ENCODE results near the gene SACM1L.
"Not testable (repeated sequence)": the region's sequence is repeated elsewhere in the genome, so short reads cannot be mapped to it uniquely, and the experiment has no call there.

SACM1L gene

GRCh38 chr3:45746777-45747622, 57.8 kb downstream of the SACM1L start:
- DNase-seq: no peak

DNA sequence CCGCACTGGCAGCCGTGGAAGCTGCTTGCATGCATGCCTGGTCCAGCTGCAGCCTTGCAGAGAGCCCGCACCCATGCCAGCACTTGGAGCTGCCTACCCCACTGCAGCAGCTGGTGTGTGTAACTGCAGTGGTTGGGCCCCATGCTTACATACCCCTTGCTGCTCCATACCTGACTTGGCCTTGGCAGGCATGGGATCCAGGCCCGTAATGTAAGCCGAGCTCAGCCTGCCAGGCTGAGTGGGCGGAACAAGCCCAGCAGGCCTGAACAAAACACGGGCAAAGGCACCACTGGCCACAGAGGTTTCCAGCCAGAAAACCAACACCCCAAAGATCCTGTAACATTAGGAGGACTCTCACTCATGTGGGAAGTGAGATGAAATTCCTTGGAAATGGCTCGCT, 58.9 kb downstream of the SACM1L start:
- no peak for DNase-seq

DNA sequence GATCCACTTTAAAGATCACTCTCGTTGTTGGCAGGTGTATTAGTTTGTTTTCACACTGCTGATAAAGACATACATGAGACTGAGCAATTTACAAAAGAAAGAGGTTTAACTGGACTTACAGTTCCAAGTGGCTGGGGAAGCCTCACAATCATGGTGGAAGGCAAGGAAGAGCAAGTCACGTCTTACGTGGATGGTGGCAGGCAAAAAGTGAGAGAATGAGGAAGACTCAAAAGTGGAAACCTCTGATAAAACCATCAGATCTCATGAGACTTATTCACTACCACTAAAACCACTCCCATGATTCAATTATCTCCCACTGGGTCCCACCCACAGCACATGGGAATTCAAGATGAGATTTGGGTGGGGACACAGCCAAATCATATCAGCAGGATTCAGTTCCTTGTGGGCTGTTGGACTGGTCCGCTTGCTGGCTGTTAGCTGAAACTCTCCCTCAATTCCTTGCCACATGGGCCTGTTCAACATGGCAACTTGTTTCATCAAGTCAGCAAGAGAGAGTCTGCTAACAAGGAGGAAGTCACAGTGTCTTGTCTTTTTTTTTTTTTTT, 59.9 kb downstream of the SACM1L start:
- not testable (repeated sequence) for DNase-seq

GRCh38 chr3:45749880-45750279, 60.7 kb downstream of the SACM1L start:
- no peak for DNase-seq

- DNase-seq: no peak
Observed at GRCh38 chr3:45751537-45752242, 62.5 kb downstream of the SACM1L start.

GRCh38 chr3:45753095-45753494, 63.9 kb downstream of the SACM1L start:
- DNase-seq: no peak

GRCh38 chr3:45754461-45754860, 65.3 kb downstream of the SACM1L start:
- no peak for DNase-seq

- DNase-seq: no peak
Observed at GRCh38 chr3:45756055-45756454, 66.9 kb downstream of the SACM1L start.

GRCh38 chr3:45757141-45757540, 67.9 kb downstream of the SACM1L start:
- DNase-seq: not testable (repeated sequence)

DNA sequence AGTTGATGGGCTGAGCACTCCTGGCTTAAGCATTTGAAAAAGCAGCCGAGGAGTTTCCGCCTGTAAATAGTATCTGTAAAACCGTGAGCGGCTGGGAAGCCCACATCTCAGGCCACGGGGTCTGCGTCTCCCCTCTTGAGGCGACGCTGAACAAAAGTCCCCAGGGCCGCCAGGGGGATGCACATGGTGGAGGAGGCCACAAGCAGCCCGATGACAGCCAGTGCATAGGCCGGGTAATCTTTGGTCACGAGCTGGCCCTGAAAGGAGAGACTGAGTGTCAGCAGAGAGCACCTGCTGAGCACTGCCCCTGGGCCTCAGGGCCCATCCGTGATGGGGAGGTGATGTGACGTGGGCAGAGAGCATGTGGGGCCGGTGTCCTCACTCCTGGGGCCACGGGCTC, 69.7 kb downstream of the SACM1L start:
- no peak for DNase-seq

DNA sequence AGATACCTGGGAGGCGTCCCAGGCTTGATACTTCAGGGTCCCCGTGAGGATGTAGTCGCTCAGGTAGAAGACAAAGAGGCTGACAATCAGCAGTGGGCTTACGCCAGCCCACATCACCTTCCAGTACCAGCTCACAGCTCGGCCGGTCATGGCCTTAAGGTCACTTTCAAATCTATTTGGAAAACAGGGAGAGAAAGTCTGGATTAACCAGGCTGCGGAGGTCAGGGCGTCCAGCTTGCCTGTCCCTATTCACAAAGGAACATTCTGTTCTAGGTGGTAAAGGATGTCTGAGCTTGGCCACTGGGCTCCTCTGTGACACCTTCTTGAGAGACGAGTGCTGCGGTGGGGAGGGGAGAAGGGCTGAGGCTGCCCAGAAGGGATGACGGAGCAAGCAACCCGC, 70.7 kb downstream of the SACM1L start:
- DNase-seq: no peak

- peak; percentile 28 for DNase-seq
Observed at GRCh38 chr3:45760878-45761711, 71.9 kb downstream of the SACM1L start.

DNA sequence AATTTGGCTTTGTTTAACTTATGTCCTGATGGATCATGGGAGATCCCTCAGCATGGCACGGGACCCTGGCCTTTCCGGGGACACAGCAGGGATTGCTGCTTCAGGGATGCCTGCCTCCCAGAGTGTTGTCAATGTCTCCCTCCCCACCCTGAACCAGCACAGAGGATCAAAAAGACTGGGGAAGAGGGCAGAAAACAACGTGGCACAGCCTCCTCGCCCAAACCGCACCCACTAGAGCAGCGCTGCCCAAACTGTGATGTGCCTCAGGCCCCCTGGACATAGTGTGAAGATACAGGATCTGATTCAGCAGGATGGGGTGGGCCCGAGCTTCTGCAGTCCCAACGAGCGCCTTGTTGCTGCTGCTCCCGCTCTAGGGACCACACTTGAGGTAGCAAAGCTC, 72.6 kb downstream of the SACM1L start:
- DNase-seq: no peak

- DNase-seq: no peak
Observed at GRCh38 chr3:45762647-45763302, 73.6 kb downstream of the SACM1L start.

GRCh38 chr3:45763303-45763675, 74.1 kb downstream of the SACM1L start:
- DNase-seq: no peak

GRCh38 chr3:45765266-45765851, 76.2 kb downstream of the SACM1L start:
- no peak for DNase-seq

- DNase-seq: no peak
Observed at GRCh38 chr3:45765958-45766357, 76.8 kb downstream of the SACM1L start.

DNA sequence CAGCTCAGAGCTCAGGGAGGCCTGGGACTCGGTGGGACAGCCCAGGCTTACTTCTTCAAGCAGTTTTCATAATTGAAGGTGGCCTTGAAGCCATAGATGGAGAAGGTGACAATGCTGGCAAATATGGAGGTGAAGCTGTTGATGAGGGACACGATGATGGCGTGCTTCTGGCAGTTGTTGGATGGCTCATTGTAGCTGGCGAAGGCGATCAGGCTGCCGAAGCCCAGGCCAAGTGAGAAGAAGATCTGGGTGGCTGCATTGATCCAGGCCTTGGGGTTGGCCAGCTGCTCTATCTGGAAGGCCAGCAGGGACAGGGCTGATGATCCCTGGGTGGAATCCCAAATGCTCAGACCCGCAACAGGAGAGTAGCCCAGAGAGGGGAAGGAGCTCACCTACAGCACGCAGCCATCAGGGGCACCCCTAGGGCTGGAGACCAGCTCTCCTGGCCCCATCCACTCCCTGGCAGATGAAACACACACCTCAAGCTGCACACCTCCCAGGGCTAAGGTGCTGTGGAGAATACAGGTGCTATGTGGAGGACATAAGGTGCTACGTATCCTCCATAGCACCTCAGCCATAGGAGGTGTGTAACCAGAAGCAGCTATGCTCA, 82.1 kb downstream of the SACM1L start:
- DNase-seq: no peak

DNA sequence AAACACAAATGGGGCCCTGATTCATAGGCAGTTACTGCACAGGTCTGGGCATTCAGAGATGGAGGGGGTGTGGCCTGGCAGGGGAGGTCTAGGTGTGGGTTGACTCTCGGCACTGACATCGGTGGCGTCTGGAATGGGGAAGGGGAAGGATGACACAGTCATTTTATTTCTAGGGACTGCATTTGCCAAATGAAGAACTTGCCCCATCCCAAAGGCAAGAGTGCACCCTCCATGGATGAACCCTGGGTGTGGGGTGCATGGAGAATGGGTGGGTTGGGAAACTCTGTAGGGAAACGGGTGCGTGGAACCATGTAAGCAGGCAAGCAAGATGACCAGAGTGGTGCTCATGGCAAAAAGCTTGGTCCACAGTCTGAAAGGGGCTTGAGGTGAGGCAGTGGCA, 82.6 kb downstream of the SACM1L start:
- DNase-seq: no peak

GRCh38 chr3:45772341-45773035, 83.3 kb downstream of the SACM1L start:
- no peak for DNase-seq

- DNase-seq: no peak
Observed at GRCh38 chr3:45773072-45773471, 83.9 kb downstream of the SACM1L start.

Measured in stimulated activated CD4-positive, alpha-beta T cell treated with anti-CD3 and anti-CD28 coated beads, Interleukin-12 subunit alpha, Interleukin-12 subunit beta, amount 100 ng/mL, for 4 hours (primary cell).